ENCODE data around the gene ALOX15.

- TF ChIP-seq, protein P1, sequence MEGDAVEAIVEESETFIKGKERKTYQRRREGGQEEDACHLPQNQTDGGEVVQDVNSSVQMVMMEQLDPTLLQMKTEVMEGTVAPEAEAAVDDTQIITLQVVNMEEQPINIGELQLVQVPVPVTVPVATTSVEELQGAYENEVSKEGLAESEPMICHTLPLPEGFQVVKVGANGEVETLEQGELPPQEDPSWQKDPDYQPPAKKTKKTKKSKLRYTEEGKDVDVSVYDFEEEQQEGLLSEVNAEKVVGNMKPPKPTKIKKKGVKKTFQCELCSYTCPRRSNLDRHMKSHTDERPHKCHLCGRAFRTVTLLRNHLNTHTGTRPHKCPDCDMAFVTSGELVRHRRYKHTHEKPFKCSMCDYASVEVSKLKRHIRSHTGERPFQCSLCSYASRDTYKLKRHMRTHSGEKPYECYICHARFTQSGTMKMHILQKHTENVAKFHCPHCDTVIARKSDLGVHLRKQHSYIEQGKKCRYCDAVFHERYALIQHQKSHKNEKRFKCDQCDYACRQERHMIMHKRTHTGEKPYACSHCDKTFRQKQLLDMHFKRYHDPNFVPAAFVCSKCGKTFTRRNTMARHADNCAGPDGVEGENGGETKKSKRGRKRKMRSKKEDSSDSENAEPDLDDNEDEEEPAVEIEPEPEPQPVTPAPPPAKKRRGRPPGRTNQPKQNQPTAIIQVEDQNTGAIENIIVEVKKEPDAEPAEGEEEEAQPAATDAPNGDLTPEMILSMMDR (IDR thresholded peaks at IDR 0.05): no peak
- TF ChIP-seq POLR2AphosphoS5 (IDR thresholded peaks at IDR 0.05; ENCODE audit: insufficient read depth in 1 of 2, low read depth in 1 of 2): no peak
These were observed 30.8 kb downstream of the ALOX15 start for GRCh38 chr17:4610656-4611055.

Measured in vagina (tissue), 2 donors.